ENCODE data around the gene INPP5A. TPM values are rescaled to one million over a fixed set of nuclear protein-coding genes. Genes with fewer than 3 reads are reported as not detected.

Gene INPP5A
- total and polyA plus RNA-seq, 10 of the 15 experiments (the other 5 are each of a cell fraction or from before 2014, with no cell fraction given) = 0.52 to 15.0 (median 6.3) TPM

GRCh38 chr10:132634947-132635271 lies 97.3 kb downstream of the INPP5A start:
- Histone ChIP-seq H4K20me1 (ENCODE audit: control insufficient read depth, insufficient read depth) (no peaks in the 10 kb centered on the region), H3K4me2 (ENCODE audit: control insufficient read depth, insufficient read depth) (no peak overlapping the region), H3K27me3 (replicated peaks in 1 of 2; ENCODE audit: control insufficient read depth in 2 of 2, insufficient read depth in 2 of 2, low read length in 1 of 2) (no peaks in the 10 kb centered on the region), H3K36me3 (ENCODE audit: control insufficient read depth in 2 of 2, insufficient read depth in 2 of 2, low read length in 1 of 2) (no peaks in the 10 kb centered on the region; a peak in 1 of 4 replicates), H3K4me1 (ENCODE audit: control insufficient read depth, insufficient read depth, low read length) (no peaks in the 10 kb centered on the region), H2AFZ (ENCODE audit: control insufficient read depth, low read depth, low read length) (no peak overlapping the region), H3K27ac (ENCODE audit: control insufficient read depth, insufficient read depth) (no peak overlapping the region), H3K4me3 (no peak overlapping the region), H3K9ac (ENCODE audit: control insufficient read depth, insufficient read depth, low read length) (no peak overlapping the region), H3K79me2 (ENCODE audit: control insufficient read depth, insufficient read depth, low read length) (no peaks in the 10 kb centered on the region), H3K9me3 (replicated peaks; ENCODE audit: control insufficient read depth, insufficient read depth, low read length) (no peaks in the 10 kb centered on the region)
- ChIA-PET CTCF (interaction anchor here (1.3 to 2.7 kb wide), 3 partner anchors 84 to 180 kb away, joined by 3 to 18 read pairs (median 10); no protein-coding TSS in a partner anchor), POLR2A (no interaction called here), SMC1A (ENCODE audit: uncharacterized antibody, unreplicated experiment) (interaction anchor here (0.6 to 6.0 kb wide), 4 partner anchors 42 to 176 kb away, joined by 3 to 33 read pairs (median 10); no protein-coding TSS in a partner anchor), RAD21 (ENCODE audit: unreplicated experiment) (interaction anchor here (0.8 to 3.1 kb wide), 3 partner anchors 19 to 95 kb away, joined by 3 to 17 read pairs (median 4); no protein-coding TSS in a partner anchor)
- DNase-seq (ENCODE audit: low read depth, low spot score) (no peak), ATAC-seq (no peak), FAIRE-seq (no peak)
- intact Hi-C loops (cut with micrococcal nuclease; ENCODE audit: unreplicated experiment) (loop anchor here (5.0 kb wide), 1 partner anchor 98 kb away; the partner anchor contains the start of gene INPP5A), in situ Hi-C loops (cut with MboI) (loop anchor here (5.0 to 10.0 kb wide), 2 partner anchors 178 to 410 kb away; no protein-coding TSS in a partner anchor)
- 62% methylated on average over 4 of the region's 4 CpGs for WGBS (ENCODE audit: insufficient coverage, insufficient replicate concordance, low lambda C conversion rate, missing lambda C conversion rate)
- no TSS peak for BruUV-seq (replicated peaks)
- TF ChIP-seq RAD51 (IDR thresholded peaks at IDR 0.05) = no peak
- no peak for TF ChIP-seq ZZZ3 (IDR thresholded peaks at IDR 0.05; ENCODE audit: control insufficient read depth, insufficient read length, low read depth)
- no peak for TF ChIP-seq SP1 (IDR thresholded peaks at IDR 0.05; ENCODE audit: low read depth, low read length)
- TF ChIP-seq HDAC2 (IDR thresholded peaks at IDR 0.05) = no peak
- no peak for TF ChIP-seq ZBTB40 (IDR thresholded peaks at IDR 0.05; ENCODE audit: borderline replicate concordance)
- TF ChIP-seq SUZ12 (IDR thresholded peaks at IDR 0.05; ENCODE audit: unreplicated experiment) = no peak
- TF ChIP-seq GABPA (IDR thresholded peaks at IDR 0.05; ENCODE audit: low read depth) = no peak
- no peak for TF ChIP-seq RFX5 (IDR thresholded peaks at IDR 0.05; ENCODE audit: low read depth, low read length)
- TF ChIP-seq FOXM1 (IDR thresholded peaks at IDR 0.05; ENCODE audit: low read depth, low read length) = no peak
- no peak for TF ChIP-seq CEBPB (IDR thresholded peaks at IDR 0.05; ENCODE audit: borderline replicate concordance in 1 of 2, low read depth in 2 of 2, low read length in 2 of 2)
- no peak for TF ChIP-seq E4F1 (IDR thresholded peaks at IDR 0.05; ENCODE audit: borderline replicate concordance, partially characterized antibody)
- no peak for TF ChIP-seq NR2F1 (conservative IDR thresholded peaks at IDR 0.05)
- TF ChIP-seq GATAD2B (conservative IDR thresholded peaks at IDR 0.05; ENCODE audit: low read depth) = no peak

Data from GM12878 (cell line).